22Rv1 (cell line): ENCODE data around the gene WTAP.

Experiments used
- ZFX ChIP-seq: fragments of 450-650 bp; IDR thresholded peaks from 2 replicates; pipeline ENCODE4 v1.6.1; 2017; ENCODE audit warnings: antibody characterized with exemption, borderline replicate concordance
- TF ChIP-seq, protein P1 (sequence below): fragments of 450-650 bp; IDR thresholded peaks from 2 replicates; pipeline ENCODE4 v1.5.1; 2017; ENCODE audit warnings: mild to moderate bottlenecking

DNA sequence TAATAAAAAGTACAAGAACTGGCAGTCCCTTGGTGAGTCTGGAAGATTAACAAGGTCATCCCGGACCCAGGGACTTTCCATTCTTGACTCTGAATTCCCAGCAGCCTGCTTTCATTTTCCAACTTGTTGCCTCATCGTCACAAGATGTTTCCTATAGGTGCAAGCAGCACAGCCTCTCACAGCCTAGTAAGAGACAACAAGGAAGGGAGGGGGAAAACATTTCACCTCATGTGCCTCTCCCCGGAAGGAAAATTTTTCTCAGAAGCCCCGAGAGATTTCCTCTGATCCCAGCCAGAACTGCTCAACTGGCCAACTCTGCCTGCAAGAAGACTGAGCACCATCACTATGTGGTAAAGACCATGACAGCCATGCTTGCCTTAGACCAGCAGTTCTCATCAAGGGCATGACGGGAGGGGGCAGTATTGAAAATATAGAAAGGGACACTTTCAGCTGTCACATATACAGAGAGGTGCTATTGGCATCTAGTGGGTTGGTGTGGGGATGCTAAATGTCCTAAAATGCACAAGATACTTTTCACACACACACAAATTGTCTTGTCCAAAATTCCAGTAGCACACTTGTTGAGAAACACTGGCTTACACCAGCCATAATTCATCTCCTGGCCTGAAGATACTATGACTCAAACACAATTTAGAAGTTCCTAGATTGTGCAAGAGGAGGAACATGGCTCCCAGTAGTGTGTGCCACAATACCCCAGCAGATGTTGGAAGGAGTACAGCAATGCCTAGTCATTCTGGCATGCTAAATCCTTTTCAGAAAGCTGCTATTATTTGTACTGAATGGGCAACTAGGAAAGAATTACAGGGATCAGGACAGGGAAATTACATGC is 10.8 kb upstream of the WTAP start:
- TF ChIP-seq, protein P1, sequence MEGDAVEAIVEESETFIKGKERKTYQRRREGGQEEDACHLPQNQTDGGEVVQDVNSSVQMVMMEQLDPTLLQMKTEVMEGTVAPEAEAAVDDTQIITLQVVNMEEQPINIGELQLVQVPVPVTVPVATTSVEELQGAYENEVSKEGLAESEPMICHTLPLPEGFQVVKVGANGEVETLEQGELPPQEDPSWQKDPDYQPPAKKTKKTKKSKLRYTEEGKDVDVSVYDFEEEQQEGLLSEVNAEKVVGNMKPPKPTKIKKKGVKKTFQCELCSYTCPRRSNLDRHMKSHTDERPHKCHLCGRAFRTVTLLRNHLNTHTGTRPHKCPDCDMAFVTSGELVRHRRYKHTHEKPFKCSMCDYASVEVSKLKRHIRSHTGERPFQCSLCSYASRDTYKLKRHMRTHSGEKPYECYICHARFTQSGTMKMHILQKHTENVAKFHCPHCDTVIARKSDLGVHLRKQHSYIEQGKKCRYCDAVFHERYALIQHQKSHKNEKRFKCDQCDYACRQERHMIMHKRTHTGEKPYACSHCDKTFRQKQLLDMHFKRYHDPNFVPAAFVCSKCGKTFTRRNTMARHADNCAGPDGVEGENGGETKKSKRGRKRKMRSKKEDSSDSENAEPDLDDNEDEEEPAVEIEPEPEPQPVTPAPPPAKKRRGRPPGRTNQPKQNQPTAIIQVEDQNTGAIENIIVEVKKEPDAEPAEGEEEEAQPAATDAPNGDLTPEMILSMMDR: no peak
- TF ChIP-seq ZFX: no peak
